ENCODE measurements around the gene EFNB2.

DNA sequence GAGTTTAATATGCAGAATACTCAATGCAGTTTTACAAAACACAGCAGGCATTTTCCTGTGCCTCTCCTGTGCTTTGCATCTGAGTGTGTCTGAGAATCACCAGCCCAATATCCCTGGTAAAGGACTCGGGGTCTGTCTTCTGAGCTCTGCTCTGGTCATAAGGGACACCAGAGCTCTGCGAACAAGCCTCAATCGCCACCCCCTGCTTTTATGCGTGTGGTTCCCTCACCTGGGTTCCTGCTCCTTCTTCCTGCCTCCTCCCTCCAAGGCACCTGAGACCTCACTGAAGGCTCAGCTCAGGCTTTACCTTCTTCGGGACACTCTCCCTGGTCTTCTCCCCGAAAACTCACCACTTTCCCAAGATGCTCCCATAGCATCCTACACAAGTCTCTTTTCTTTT, 84.5 kb downstream of the EFNB2 start:
- TF ChIP-seq EP300 (conservative IDR thresholded peaks at IDR 0.05; ENCODE audit: poor library complexity, severe bottlenecking) (no peak), POLR2AphosphoS5 (IDR thresholded peaks at IDR 0.05) (no peak), TAF1 (IDR thresholded peaks at IDR 0.05; ENCODE audit: low read depth) (no peak), SMC3 (conservative IDR thresholded peaks at IDR 0.05; ENCODE audit: poor library complexity) (no peak), EZH2 (IDR thresholded peaks at IDR 0.05; ENCODE audit: borderline replicate concordance, insufficient read depth, low read length, poor library complexity, severe bottlenecking) (no peak), MXI1 (conservative IDR thresholded peaks at IDR 0.05; ENCODE audit: poor library complexity, severe bottlenecking) (no peak), RAD21 (conservative IDR thresholded peaks at IDR 0.05) (no peak)
- TF ChIP-seq, protein P1, sequence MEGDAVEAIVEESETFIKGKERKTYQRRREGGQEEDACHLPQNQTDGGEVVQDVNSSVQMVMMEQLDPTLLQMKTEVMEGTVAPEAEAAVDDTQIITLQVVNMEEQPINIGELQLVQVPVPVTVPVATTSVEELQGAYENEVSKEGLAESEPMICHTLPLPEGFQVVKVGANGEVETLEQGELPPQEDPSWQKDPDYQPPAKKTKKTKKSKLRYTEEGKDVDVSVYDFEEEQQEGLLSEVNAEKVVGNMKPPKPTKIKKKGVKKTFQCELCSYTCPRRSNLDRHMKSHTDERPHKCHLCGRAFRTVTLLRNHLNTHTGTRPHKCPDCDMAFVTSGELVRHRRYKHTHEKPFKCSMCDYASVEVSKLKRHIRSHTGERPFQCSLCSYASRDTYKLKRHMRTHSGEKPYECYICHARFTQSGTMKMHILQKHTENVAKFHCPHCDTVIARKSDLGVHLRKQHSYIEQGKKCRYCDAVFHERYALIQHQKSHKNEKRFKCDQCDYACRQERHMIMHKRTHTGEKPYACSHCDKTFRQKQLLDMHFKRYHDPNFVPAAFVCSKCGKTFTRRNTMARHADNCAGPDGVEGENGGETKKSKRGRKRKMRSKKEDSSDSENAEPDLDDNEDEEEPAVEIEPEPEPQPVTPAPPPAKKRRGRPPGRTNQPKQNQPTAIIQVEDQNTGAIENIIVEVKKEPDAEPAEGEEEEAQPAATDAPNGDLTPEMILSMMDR (IDR thresholded peaks at IDR 0.05; ENCODE audit: poor library complexity, severe bottlenecking), result no peak
- TF ChIP-seq, protein P2, sequence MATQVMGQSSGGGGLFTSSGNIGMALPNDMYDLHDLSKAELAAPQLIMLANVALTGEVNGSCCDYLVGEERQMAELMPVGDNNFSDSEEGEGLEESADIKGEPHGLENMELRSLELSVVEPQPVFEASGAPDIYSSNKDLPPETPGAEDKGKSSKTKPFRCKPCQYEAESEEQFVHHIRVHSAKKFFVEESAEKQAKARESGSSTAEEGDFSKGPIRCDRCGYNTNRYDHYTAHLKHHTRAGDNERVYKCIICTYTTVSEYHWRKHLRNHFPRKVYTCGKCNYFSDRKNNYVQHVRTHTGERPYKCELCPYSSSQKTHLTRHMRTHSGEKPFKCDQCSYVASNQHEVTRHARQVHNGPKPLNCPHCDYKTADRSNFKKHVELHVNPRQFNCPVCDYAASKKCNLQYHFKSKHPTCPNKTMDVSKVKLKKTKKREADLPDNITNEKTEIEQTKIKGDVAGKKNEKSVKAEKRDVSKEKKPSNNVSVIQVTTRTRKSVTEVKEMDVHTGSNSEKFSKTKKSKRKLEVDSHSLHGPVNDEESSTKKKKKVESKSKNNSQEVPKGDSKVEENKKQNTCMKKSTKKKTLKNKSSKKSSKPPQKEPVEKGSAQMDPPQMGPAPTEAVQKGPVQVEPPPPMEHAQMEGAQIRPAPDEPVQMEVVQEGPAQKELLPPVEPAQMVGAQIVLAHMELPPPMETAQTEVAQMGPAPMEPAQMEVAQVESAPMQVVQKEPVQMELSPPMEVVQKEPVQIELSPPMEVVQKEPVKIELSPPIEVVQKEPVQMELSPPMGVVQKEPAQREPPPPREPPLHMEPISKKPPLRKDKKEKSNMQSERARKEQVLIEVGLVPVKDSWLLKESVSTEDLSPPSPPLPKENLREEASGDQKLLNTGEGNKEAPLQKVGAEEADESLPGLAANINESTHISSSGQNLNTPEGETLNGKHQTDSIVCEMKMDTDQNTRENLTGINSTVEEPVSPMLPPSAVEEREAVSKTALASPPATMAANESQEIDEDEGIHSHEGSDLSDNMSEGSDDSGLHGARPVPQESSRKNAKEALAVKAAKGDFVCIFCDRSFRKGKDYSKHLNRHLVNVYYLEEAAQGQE (IDR thresholded peaks at IDR 0.05; ENCODE audit: borderline replicate concordance), result no peak

Data from neural cell (in vitro differentiated cells).